IPS DF 6.9 (cell line): Measurements from ENCODE around the gene FOXP1.

ENCODE experiments used
- DNase-seq: peaks from one replicate; pipeline ENCODE4 v3.0.0-alpha.2; 2013; ENCODE audit warnings: low read depth, low spot score
- H3K27ac ChIP-seq: one replicate; pipeline ENCODE4 v1.5.1; 2013; ENCODE audit warnings: low read length, control low read depth
- H3K27me3 ChIP-seq: 2 replicates; pipeline ENCODE4 v1.6.1; 2013; ENCODE audit warnings: mild to moderate bottlenecking, low read length; ENCODE audit not compliant: control insufficient read depth, insufficient read depth
- H3K36me3 ChIP-seq: 2 replicates; pipeline ENCODE4 v1.6.1; 2013; ENCODE audit warnings: low read length; ENCODE audit not compliant: control insufficient read depth, insufficient read depth
- H3K4me1 ChIP-seq: 2 replicates; pipeline ENCODE4 v1.6.1; 2013; ENCODE audit warnings: low read length; ENCODE audit not compliant: control insufficient read depth, insufficient read depth
- H3K4me3 ChIP-seq: 2 replicates; pipeline ENCODE4 v1.5.1; 2013; ENCODE audit warnings: mild to moderate bottlenecking, low read length
- H3K9me3 ChIP-seq: 2 replicates; pipeline ENCODE4 v1.6.1; 2013; ENCODE audit warnings: low read length, inconsistent platforms; ENCODE audit not compliant: control insufficient read depth, insufficient read depth
- WGBS: extraction: QIAGEN DNeasy Blood & Tissue Kit; methylation state at CpG from one replicate; pipeline ENCODE4 v1.1.7; 2013; ENCODE audit warnings: mixed read lengths, missing lambda C conversion rate; ENCODE audit not compliant: insufficient read length, insufficient coverage; 5-methylcytosine and 5-hydroxymethylcytosine counted together

Gene FOXP1

DNA sequence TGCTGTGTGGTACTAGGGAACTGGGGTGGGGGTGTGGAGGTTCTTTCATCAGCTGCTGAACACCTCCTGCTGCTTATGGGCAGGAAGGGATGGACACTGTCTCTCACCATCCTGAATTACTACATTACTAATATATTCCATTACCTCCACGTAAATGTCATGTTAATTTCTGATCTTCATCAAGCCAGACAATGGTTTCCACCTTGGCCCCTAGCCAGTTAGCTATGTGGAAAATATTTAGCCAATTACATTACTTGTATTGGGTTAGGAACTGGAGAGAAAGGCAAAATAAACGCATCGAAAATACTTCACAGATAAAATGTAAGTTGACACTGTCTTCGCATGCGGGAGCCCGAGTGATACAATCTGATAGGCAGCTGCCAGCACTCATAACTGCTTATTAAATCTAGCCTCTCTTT lies 95.1 kb downstream of the FOXP1 start:
- H3K27me3 ChIP-seq, result no peaks in the 10 kb centered on the region
- no peak for DNase-seq
- no peaks in the 10 kb centered on the region for H3K36me3 ChIP-seq
- no peak overlapping the region for H3K4me3 ChIP-seq
- no peaks in the 10 kb centered on the region for H3K4me1 ChIP-seq
- H3K9me3 ChIP-seq, result no peaks in the 10 kb centered on the region
- no peak overlapping the region for H3K27ac ChIP-seq
- no CpG with 5 or more reads among the region's 6 CpGs for WGBS

DNA sequence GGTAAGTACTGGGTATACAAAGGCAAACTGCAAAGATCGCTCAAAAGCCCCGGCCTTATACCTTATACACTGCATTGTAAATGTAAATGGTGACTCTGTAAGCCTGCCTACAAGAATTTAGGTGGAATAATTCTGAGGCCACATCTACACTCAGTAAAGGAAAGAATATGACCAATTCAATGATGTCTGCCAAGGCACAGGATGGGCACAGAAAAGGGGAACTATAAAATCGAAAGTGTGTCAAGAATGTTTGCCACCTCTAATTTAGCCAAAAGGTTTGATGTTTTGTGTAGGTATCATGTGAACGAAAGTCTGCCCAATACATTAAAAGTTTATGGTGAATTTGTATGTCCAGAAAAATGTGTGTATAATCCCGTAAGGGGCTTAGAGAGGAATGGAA lies 96.1 kb downstream of the FOXP1 start:
- no peak for DNase-seq
- Histone ChIP-seq H3K27me3 (no peaks in the 10 kb centered on the region), H3K36me3 (no peaks in the 10 kb centered on the region), H3K9me3 (no peaks in the 10 kb centered on the region), H3K4me1 (no peaks in the 10 kb centered on the region), H3K4me3 (no peak overlapping the region), H3K27ac (no peak overlapping the region)
- no CpG with 5 or more reads among the region's 5 CpGs for WGBS

GRCh38 chr3:71486831-71487230 lies 96.7 kb downstream of the FOXP1 start:
- 100% methylated on average over 3 of the region's 6 CpGs for WGBS
- no peak overlapping the region for H3K27ac ChIP-seq

GRCh38 chr3:71485896-71486295 lies 97.6 kb downstream of the FOXP1 start:
- WGBS, result no CpG with 5 or more reads among the region's 1 CpG

More at GRCh38 chr3:71486831-71487230, 96.7 kb downstream of the FOXP1 start:
- Histone ChIP-seq H3K4me3 (no peak overlapping the region), H3K27me3 (no peaks in the 10 kb centered on the region), H3K9me3 (no peaks in the 10 kb centered on the region), H3K4me1 (no peaks in the 10 kb centered on the region), H3K36me3 (no peaks in the 10 kb centered on the region)
- no peak for DNase-seq

GRCh38 chr3:71484452-71484851 lies 99.1 kb downstream of the FOXP1 start:
- DNase-seq, result no peak
- WGBS, result no CpG with 5 or more reads among the region's 5 CpGs
- no peaks in the 10 kb centered on the region for H3K36me3 ChIP-seq
- H3K4me3 ChIP-seq, result no peak overlapping the region
- no peaks in the 10 kb centered on the region for H3K27me3 ChIP-seq
- no peaks in the 10 kb centered on the region for H3K9me3 ChIP-seq
- no peak overlapping the region for H3K27ac ChIP-seq
- no peaks in the 10 kb centered on the region for H3K4me1 ChIP-seq

More at GRCh38 chr3:71485896-71486295, 97.6 kb downstream of the FOXP1 start:
- Histone ChIP-seq H3K9me3 (no peaks in the 10 kb centered on the region), H3K36me3 (no peaks in the 10 kb centered on the region), H3K27ac (no peak overlapping the region), H3K4me3 (no peak overlapping the region), H3K4me1 (no peaks in the 10 kb centered on the region), H3K27me3 (no peaks in the 10 kb centered on the region)
- DNase-seq, result no peak

DNA sequence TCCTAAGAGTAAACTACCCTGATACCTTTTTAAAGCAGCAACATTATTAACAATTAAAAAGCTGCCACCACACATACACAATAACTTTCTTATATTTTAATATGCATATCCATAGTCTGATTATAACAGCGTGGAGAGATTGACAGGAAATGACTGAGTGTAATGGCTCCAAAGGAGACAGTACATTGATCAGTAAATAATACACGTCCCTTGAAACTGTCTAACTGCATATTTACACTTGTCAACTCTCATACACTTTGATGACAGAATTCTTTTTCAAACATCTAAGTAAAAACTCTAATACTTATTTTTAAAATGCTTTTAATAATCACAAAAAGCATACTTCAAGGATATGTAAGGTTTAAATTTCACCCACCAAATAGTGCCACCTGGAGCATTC lies 99.5 kb downstream of the FOXP1 start:
- no peaks in the 10 kb centered on the region for H3K4me1 ChIP-seq
- H3K36me3 ChIP-seq, result no peaks in the 10 kb centered on the region
- no peak overlapping the region for H3K4me3 ChIP-seq
- no peak for DNase-seq
- no peak overlapping the region for H3K27ac ChIP-seq
- H3K9me3 ChIP-seq, result no peaks in the 10 kb centered on the region
- no peaks in the 10 kb centered on the region for H3K27me3 ChIP-seq
- WGBS, result no CpG with 5 or more reads among the region's 2 CpGs

DNA sequence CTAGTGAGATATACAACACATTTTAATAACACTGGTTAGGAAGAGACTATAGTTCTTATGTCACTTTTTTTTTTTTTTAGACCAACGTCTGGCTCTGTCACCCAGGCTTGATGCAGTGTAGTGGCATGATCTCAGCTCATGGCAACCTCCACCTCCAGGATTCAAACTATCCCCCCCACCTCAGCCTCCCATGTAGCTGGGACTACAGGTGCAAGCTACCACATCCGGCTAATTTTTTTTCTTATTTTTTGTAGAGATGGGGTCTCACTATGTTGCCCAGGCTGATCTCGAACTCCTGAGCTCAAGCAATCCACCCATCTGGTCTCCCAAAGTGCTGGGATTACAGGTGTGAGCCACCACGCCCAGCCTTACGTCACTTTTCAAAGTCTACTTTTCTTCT lies 100.8 kb downstream of the FOXP1 start:
- no peaks in the 10 kb centered on the region for H3K9me3 ChIP-seq
- H3K36me3 ChIP-seq, result no peaks in the 10 kb centered on the region
- H3K4me1 ChIP-seq, result no peaks in the 10 kb centered on the region
- WGBS, result no CpG with 5 or more reads among the region's 5 CpGs
- DNase-seq, result no peak
- no peak overlapping the region for H3K27ac ChIP-seq
- no peaks in the 10 kb centered on the region for H3K27me3 ChIP-seq
- H3K4me3 ChIP-seq, result no peak overlapping the region

GRCh38 chr3:71478568-71478967 lies 105.0 kb downstream of the FOXP1 start:
- WGBS, result no CpG with 5 or more reads among the region's 2 CpGs
- H3K27ac ChIP-seq, result no peak overlapping the region

GRCh38 chr3:71476950-71477349 lies 106.6 kb downstream of the FOXP1 start:
- no peak overlapping the region for H3K4me3 ChIP-seq
- no peak for DNase-seq
- H3K27me3 ChIP-seq, result no peaks in the 10 kb centered on the region
- no CpG with 5 or more reads among the region's 2 CpGs for WGBS
- H3K4me1 ChIP-seq, result no peaks in the 10 kb centered on the region
- H3K36me3 ChIP-seq, result no peaks in the 10 kb centered on the region
- peaks cover 2% of the 10 kb centered on the region for H3K9me3 ChIP-seq
- H3K27ac ChIP-seq, result no peak overlapping the region

More at GRCh38 chr3:71478568-71478967, 105.0 kb downstream of the FOXP1 start:
- no peaks in the 10 kb centered on the region for H3K36me3 ChIP-seq
- no peaks in the 10 kb centered on the region for H3K4me1 ChIP-seq
- peaks cover 2% of the 10 kb centered on the region for H3K9me3 ChIP-seq
- no peak overlapping the region for H3K4me3 ChIP-seq
- no peak for DNase-seq
- H3K27me3 ChIP-seq, result no peaks in the 10 kb centered on the region

DNA sequence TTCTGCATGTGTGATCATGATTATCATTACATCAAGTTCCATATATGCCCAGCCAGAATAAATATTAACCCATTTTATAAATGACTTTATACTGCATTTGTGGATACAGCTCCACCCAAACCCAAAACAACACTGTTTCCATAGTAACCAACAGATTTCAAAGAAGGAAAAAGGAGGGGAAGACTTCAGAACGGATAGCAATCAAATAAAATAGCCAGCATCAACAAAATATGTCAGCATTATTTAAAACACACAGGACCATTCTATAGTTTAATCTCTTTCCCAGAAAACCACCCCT lies 114.4 kb downstream of the FOXP1 start:
- H3K4me3 ChIP-seq, result no peak overlapping the region
- WGBS, result no CpG with 5 or more reads among the region's 1 CpG
- no peak for DNase-seq
- peaks cover 2% of the 10 kb centered on the region for H3K9me3 ChIP-seq
- H3K27ac ChIP-seq, result no peak overlapping the region
- no peaks in the 10 kb centered on the region for H3K36me3 ChIP-seq
- H3K27me3 ChIP-seq, result no peaks in the 10 kb centered on the region
- H3K4me1 ChIP-seq, result peaks cover 5% of the 10 kb centered on the region; the same call in 1 of the 2 replicates

GRCh38 chr3:71468311-71469137 lies 115.0 kb downstream of the FOXP1 start:
- no CpG with 5 or more reads among the region's 12 CpGs for WGBS
- Histone ChIP-seq H3K27ac (no peak overlapping the region), H3K4me3 (no peak overlapping the region)

More at GRCh38 chr3:71468311-71469137, 115.0 kb downstream of the FOXP1 start:
- no peaks in the 10 kb centered on the region for H3K27me3 ChIP-seq
- peaks cover 5% of the 10 kb centered on the region; the same call in 1 of the 2 replicates for H3K4me1 ChIP-seq
- H3K9me3 ChIP-seq, result no peaks in the 10 kb centered on the region
- no peaks in the 10 kb centered on the region for H3K36me3 ChIP-seq
- no peak for DNase-seq
